GM12801 (cell line): ENCODE data around the gene PSMA6.

ENCODE experiments used
- TF ChIP-seq, protein P1 (sequence below): IDR thresholded peaks from one replicate; pipeline ENCODE4 v1.5.1; 2011; ENCODE audit warnings: control low read depth; ENCODE audit not compliant: insufficient read length; ENCODE audit errors: extremely low read depth

Gene PSMA6

DNA sequence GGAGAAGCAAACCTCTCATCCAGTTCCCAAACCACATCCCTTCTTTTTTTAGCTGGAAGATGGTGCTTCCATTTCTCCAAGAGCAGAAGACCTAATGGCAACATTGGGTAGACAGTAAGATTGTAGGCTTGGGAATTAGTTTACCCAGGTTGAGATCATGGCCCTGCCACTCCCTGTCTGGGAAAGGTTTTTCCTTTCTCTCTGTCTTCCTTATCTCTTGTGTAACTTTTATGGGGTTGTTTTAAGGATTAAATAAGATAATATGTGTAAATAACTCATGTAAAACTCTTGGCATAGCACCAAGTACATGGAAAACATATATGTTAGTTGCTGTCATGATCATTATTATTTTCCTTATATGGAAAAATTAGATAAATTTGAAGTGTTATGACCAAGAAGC is 23.2 kb upstream of the PSMA6 start:
- TF ChIP-seq, protein P1, sequence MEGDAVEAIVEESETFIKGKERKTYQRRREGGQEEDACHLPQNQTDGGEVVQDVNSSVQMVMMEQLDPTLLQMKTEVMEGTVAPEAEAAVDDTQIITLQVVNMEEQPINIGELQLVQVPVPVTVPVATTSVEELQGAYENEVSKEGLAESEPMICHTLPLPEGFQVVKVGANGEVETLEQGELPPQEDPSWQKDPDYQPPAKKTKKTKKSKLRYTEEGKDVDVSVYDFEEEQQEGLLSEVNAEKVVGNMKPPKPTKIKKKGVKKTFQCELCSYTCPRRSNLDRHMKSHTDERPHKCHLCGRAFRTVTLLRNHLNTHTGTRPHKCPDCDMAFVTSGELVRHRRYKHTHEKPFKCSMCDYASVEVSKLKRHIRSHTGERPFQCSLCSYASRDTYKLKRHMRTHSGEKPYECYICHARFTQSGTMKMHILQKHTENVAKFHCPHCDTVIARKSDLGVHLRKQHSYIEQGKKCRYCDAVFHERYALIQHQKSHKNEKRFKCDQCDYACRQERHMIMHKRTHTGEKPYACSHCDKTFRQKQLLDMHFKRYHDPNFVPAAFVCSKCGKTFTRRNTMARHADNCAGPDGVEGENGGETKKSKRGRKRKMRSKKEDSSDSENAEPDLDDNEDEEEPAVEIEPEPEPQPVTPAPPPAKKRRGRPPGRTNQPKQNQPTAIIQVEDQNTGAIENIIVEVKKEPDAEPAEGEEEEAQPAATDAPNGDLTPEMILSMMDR = no peak

DNA sequence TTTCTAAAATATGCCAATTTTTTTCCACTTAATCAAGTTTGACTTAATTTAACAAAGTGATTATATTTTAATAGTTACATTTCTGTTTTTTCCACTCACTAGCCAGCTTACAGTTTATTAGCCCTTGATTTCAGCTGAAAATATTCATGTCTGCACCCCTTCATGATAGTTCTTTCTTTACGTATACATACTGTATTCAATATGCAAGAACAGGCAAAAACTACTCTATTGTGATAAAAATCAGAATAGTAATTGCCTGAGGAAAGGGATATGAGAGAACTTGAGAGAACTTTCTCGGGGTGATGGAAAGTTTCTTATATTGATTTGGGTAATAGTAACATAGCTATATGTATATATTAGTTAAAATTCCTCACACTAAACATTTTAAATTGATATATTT is 17.4 kb upstream of the PSMA6 start:
- TF ChIP-seq, protein P1 = no peak

DNA sequence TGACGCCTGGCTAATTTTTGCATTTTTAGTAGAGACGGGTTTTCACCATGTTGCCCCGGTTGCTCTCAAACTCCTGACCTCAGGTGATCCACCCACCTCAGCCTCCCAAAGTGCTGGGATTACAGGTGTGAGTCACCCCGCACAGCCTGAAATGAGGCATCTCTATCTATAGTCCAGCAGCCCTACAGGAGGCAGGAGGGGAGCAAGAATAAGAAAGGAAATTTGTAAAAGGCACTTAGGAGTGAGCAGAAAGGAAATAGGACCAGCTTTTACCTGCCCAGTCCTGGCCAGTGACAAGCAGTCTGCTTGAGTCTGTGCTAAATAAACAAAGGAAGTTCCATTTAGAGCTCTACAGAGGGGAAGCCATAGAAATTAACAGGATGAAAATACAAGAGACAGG is 15.0 kb upstream of the PSMA6 start:
- TF ChIP-seq, protein P1 = no peak

DNA sequence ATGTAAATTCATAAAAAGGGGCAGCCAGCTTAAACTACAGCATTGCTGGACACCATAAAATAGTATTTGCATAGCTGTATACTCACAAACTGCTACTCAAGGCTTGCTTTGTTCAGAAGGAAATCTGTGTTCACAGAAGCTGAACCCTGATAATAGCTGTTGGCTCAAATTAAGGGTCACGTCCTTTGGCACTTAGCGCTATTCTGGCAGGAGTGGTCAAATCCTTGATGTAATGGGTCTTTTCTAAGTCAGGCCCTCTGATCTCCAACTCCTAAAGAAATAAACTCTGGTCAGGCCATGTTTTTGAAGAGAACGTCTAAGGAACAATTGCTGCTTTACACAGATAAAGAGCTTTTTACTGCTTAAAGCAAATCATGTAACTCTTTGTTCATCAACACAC is 12.8 kb upstream of the PSMA6 start:
- TF ChIP-seq, protein P1 = no peak

DNA sequence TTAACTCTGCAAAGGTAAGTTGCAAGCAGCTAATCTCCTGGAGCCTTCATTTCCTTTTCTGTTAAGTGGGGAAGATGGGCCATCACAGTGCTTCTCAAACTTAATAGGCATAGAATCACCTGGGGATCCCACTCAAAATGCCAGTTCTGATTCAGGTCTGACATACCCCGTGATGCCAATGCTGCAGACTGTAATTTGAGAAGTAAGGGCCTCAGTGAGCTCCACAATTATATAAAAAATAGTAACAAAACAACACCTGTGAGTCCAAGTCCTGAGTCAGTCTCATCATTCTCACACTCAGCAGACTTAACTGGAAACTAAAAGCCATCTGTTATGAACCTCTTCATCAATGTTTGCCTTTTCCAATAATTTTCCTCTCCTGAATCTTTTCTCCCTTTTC is 10.8 kb upstream of the PSMA6 start:
- TF ChIP-seq, protein P1 = no peak

DNA sequence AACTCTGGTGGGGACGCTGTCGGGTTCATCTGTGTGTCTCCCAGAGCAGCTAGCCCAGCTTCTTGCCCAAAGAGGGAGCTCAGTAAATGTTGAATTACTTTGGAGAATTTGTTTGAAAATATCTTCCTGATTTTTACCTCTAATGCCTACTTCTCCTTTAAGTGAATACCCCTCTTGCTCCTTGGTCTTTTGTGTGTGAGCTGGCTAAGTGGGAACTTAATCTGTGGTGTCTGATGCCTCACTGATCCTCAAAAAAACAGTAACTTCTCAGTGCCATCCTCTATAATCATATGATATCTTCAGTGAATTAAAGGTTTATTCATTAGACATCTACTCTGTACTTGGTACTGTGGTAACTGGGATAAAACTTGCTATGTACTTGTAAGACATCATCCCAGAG is 7.7 kb upstream of the PSMA6 start:
- TF ChIP-seq, protein P1 = no peak

DNA sequence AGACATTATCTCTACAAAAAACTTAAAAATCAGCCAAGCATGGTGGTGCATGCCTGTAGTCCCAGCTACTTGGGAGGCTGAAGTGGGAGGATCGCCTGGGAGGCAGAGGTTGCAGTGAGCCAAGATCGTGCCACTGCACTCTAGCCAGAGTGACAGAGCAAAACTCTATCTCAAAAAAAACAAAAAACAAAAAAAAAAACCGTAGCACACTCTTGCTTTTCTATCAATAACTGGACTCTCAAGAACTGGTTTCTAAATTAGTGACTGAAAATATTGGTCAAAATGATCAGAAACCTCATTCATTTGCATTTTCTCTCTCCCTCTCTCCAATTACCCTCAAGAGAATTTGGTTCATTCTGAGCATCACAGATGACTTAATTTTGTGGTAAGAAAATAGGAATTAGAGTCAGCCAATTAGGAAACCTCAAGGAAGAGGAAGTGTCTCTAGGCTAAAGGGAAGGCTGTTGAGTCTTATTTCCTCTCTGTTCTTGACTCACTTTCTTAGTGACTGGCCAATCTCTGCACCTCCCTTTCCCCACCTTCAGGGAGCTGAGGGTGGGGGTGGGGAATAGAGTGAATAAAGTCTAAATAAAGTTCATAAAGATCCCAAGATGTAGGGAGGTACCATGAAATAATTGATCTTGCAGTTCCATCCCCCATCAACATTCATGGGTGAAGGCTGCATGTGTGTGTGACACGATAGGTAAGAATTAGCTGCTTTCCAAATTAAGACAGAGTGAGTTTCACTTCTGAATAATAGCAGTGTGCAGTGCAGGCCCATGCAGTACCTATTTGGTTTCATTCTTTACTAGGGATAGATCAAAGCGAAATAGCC is 6.8 kb upstream of the PSMA6 start:
- TF ChIP-seq, protein P1 = no peak
